Osteocyte (in vitro differentiated cells): ENCODE measurements around the gene AKIRIN1. TPM values are rescaled to one million over a fixed set of nuclear protein-coding genes. Genes with fewer than 3 reads are reported as not detected.

Experiments used
- DNase-seq: peaks from one replicate; pipeline ENCODE4 v3.0.0; 2021; ENCODE audit warnings: mixed read lengths; ENCODE audit not compliant: unreplicated experiment; ENCODE audit errors: extremely low spot score
- H3K27ac Mint-ChIP-seq: one replicate; pipeline ENCODE4 v1.8.0; 2021; ENCODE audit warnings: mild to moderate bottlenecking, mixed read lengths; ENCODE audit not compliant: unreplicated experiment
- H3K27me3 Mint-ChIP-seq: one replicate; pipeline ENCODE4 v1.8.0; 2021; ENCODE audit warnings: mixed read lengths; ENCODE audit not compliant: unreplicated experiment
- H3K36me3 Mint-ChIP-seq: one replicate; pipeline ENCODE4 v1.8.0; 2021; ENCODE audit warnings: mixed read lengths; ENCODE audit not compliant: unreplicated experiment
- H3K4me1 Mint-ChIP-seq: one replicate; pipeline ENCODE4 v1.8.0; 2021; ENCODE audit warnings: mixed read lengths; ENCODE audit not compliant: unreplicated experiment
- H3K4me3 Mint-ChIP-seq: one replicate; pipeline ENCODE4 v1.8.0; 2021; ENCODE audit warnings: mild to moderate bottlenecking, moderate library complexity, mixed read lengths; ENCODE audit not compliant: unreplicated experiment
- H3K9me3 Mint-ChIP-seq: one replicate; pipeline ENCODE4 v1.8.0; 2021; ENCODE audit warnings: mixed read lengths; ENCODE audit not compliant: unreplicated experiment
- total RNA-seq: library from RNA; stranded (reverse); gene quantifications from 2 replicates; pipeline ENCODE4 v1.2.1, GENCODE V29; 2021
- TF ChIP-seq, protein P1 (sequence below): fragments of 200-600 bp; sonication (generic); IDR thresholded peaks from 2 replicates; pipeline ENCODE4 v1.5.0; 2021; ENCODE audit warnings: antibody characterized with exemption, mild to moderate bottlenecking, moderate library complexity

Gene AKIRIN1
- total RNA-seq, 1 donor from 2014 or later: 42.7 TPM

DNA sequence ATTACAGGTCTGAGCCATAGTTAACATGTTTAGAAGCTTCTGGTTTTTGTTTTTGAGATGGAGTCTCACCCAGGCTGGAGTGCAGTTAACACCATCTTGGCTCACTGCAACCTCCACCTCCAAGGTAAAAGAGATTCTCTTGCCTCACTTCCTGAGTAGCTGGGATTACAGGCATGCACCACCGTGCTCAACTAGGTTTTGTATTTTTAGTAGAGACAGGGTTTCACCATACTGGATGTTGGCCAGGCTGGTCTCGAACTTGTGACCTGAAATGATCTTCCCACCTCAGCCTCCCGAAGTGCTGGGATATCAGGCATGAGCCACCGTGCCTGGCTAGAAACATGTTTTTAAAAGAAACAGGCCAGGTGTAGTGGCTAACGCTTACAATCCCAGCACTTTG is 45.6 kb downstream of the AKIRIN1 start:
- H3K4me3 Mint-ChIP-seq: no peak overlapping the region
- peaks cover 33% of the 10 kb centered on the region for H3K36me3 Mint-ChIP-seq
- peaks cover 3% of the 10 kb centered on the region for H3K4me1 Mint-ChIP-seq
- no peak overlapping the region for H3K27ac Mint-ChIP-seq
- no peaks in the 10 kb centered on the region for H3K9me3 Mint-ChIP-seq
- H3K27me3 Mint-ChIP-seq: no peaks in the 10 kb centered on the region
- TF ChIP-seq, protein P1, sequence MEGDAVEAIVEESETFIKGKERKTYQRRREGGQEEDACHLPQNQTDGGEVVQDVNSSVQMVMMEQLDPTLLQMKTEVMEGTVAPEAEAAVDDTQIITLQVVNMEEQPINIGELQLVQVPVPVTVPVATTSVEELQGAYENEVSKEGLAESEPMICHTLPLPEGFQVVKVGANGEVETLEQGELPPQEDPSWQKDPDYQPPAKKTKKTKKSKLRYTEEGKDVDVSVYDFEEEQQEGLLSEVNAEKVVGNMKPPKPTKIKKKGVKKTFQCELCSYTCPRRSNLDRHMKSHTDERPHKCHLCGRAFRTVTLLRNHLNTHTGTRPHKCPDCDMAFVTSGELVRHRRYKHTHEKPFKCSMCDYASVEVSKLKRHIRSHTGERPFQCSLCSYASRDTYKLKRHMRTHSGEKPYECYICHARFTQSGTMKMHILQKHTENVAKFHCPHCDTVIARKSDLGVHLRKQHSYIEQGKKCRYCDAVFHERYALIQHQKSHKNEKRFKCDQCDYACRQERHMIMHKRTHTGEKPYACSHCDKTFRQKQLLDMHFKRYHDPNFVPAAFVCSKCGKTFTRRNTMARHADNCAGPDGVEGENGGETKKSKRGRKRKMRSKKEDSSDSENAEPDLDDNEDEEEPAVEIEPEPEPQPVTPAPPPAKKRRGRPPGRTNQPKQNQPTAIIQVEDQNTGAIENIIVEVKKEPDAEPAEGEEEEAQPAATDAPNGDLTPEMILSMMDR: no peak
- DNase-seq: no peak

DNA sequence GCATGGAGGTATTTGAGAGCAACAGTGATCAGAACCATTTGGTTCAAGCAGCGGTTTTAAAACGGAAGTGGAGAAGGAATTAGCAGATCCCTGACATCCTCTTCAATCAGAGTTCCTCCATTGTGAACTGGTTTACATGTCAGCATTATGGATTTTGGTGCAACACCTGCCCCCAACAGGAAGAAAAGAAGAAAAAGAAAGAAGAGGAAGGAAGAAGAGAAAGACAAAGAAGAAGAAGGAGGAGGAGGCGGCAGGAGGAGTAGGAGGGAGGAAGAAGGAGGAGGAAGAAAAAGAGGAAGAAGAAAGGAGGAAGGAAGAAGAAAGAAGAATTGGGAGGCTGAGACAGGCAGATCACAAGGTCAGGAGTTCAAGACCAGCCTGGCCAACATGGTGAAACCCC is 52.4 kb downstream of the AKIRIN1 start:
- TF ChIP-seq, protein P1: no peak
- peaks cover 20% of the 10 kb centered on the region for H3K36me3 Mint-ChIP-seq
- H3K27me3 Mint-ChIP-seq: no peaks in the 10 kb centered on the region
- H3K27ac Mint-ChIP-seq: no peak overlapping the region
- no peaks in the 10 kb centered on the region for H3K9me3 Mint-ChIP-seq
- H3K4me3 Mint-ChIP-seq: no peak overlapping the region
- no peak for DNase-seq
- H3K4me1 Mint-ChIP-seq: peaks cover 16% of the 10 kb centered on the region

DNA sequence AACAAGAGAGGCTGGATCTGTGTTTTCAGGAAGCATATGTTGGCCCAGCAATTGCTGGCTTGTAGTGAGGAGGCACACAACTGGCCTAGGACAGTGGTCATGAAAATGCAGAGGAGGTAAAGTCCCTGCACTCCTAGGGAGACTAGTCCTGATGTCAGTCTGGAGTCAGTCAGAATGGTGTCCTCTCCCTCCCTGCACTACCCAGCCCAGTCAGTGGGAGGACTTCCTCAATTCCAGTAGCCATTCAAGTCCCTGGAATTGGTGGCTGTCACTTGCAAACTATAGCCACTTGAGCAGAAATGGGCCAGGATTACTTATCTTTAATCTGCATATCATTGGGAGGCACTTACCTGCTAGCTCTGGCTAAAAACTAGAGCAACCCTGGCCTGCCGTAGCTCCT is 53.7 kb downstream of the AKIRIN1 start:
- Mint-ChIP-seq H3K4me1 (peaks cover 16% of the 10 kb centered on the region), H3K36me3 (peaks cover 20% of the 10 kb centered on the region), H3K9me3 (no peaks in the 10 kb centered on the region), H3K4me3 (no peak overlapping the region), H3K27ac (no peak overlapping the region), H3K27me3 (no peaks in the 10 kb centered on the region)
- no peak for DNase-seq
- TF ChIP-seq, protein P1: no peak

DNA sequence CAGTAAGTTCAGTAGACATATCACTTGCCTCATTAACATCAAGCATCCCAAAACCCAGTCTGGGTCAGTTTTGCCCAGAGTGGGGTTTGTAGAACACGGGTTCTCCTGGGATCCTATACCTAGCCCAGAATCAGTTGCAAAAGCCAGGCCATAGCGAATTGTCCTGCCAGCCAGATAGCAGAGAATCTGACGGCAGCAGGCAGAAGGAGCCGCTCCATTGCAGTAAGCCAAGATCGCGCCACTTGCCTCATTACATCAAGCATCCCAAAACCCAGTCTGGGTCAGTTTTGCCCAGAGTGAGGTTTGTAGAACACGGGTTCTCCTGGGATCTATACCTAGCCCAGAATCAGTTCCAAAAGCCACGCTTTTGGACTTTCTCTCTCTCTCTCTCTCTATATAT is 54.2 kb downstream of the AKIRIN1 start:
- Mint-ChIP-seq H3K27me3 (no peaks in the 10 kb centered on the region), H3K27ac (no peak overlapping the region), H3K9me3 (no peaks in the 10 kb centered on the region), H3K36me3 (peaks cover 20% of the 10 kb centered on the region), H3K4me3 (no peak overlapping the region), H3K4me1 (peaks cover 16% of the 10 kb centered on the region)
- DNase-seq: no peak
- TF ChIP-seq, protein P1: no peak

DNA sequence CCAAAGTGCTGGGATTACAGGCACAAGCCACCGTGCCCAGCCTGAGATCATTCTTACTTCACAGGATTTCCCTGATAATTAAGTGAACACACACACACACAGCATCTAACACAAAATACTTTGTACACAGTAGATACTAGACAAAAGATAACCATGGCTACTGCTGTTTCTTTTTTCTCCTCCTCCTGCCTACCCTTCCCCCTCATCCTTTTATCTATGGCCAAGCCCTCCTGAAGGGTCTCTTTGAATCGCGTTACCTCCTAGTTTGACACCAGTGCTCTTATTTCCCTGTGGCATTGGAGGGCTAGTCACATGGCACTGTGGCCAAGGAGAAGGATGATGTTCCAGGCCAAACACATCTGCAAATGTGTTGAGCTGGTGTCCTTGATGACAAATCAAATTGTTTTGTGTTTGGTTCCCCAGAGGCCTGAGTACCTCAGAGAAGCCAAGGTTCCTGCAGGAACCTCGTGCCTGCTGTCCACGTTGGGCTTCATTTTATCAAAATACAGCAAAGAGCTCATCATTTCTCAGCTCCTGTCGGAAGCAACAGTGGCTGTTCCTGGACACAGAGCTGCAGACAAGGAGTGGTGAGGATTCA is 55.6 kb downstream of the AKIRIN1 start:
- Mint-ChIP-seq H3K4me3 (no peak overlapping the region), H3K27me3 (no peaks in the 10 kb centered on the region), H3K9me3 (no peaks in the 10 kb centered on the region), H3K27ac (peak overlapping the region; percentile 72), H3K4me1 (peaks cover 17% of the 10 kb centered on the region), H3K36me3 (peaks cover 20% of the 10 kb centered on the region)
- TF ChIP-seq, protein P1: no peak
- no peak for DNase-seq
